IPS-18a (cell line): Measurements from ENCODE around the gene PRPF6.

ENCODE experiments used
- H3K27ac ChIP-seq: one replicate; pipeline ENCODE4 v1.5.1; 2013; ENCODE audit warnings: low read length
- H3K27me3 ChIP-seq: one replicate; pipeline ENCODE4 v1.6.1; 2013; ENCODE audit warnings: mild to moderate bottlenecking, low read length; ENCODE audit not compliant: control insufficient read depth, insufficient read depth
- H3K36me3 ChIP-seq: one replicate; pipeline ENCODE4 v1.6.1; 2013; ENCODE audit warnings: low read depth, low read length; ENCODE audit not compliant: control insufficient read depth
- H3K4me1 ChIP-seq: one replicate; pipeline ENCODE4 v1.6.1; 2013; ENCODE audit warnings: low read depth, low read length; ENCODE audit not compliant: control insufficient read depth
- H3K4me3 ChIP-seq: one replicate; pipeline ENCODE4 v1.5.1; 2013; ENCODE audit warnings: low read length
- H3K9ac ChIP-seq: one replicate; pipeline ENCODE4 v1.6.1; 2013; ENCODE audit warnings: mild to moderate bottlenecking, low read length, moderate library complexity
- H3K9me3 ChIP-seq: one replicate; pipeline ENCODE4 v1.6.1; 2013; ENCODE audit warnings: low read depth, low read length; ENCODE audit not compliant: control insufficient read depth

PRPF6 gene

DNA sequence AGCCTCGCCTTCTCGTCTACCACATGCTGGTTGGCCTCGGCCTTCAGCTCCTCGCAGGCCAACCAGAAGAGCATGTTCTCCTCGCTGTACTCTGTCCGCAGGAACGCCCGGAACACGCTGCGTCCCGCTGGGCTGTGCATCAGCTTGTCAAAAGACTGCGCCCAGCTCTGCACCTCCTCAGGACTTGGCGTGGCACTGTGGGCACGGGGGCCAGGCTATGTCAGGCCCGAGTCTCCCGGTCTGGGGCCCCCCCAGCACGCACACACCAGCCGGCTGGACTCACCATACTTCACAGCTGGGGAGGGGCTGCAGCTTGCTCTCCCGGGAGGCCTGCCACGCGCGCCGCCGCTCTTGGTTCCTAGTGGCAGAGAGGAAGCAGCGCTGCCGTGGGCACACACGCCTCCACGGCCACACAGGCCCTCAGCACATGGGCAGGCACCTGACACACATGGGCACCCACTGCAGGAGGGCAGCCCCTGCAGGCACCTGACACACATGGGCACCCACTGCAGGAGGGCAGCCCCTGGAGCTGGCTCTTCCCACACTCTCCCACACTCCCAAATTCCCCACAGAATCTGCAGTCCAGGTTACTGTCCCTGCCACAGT is 93.4 kb downstream of the PRPF6 start:
- H3K9ac ChIP-seq, result no peak overlapping the region
- no peaks in the 10 kb centered on the region for H3K36me3 ChIP-seq

GRCh38 chr20:64074963-64075362 is 94.0 kb downstream of the PRPF6 start:
- H3K4me3 ChIP-seq, result no peak overlapping the region
- no peaks in the 10 kb centered on the region for H3K36me3 ChIP-seq
- H3K27me3 ChIP-seq, result peaks cover under 1% of the 10 kb centered on the region
- no peaks in the 10 kb centered on the region for H3K9me3 ChIP-seq
- H3K9ac ChIP-seq, result no peak overlapping the region
- peaks cover 6% of the 10 kb centered on the region for H3K4me1 ChIP-seq
- no peak overlapping the region for H3K27ac ChIP-seq

More for the DNA sequence above, 93.4 kb downstream of the PRPF6 start:
- Histone ChIP-seq H3K9me3 (no peaks in the 10 kb centered on the region), H3K27me3 (no peaks in the 10 kb centered on the region), H3K27ac (no peak overlapping the region), H3K4me3 (no peak overlapping the region), H3K4me1 (peaks cover 6% of the 10 kb centered on the region)

DNA sequence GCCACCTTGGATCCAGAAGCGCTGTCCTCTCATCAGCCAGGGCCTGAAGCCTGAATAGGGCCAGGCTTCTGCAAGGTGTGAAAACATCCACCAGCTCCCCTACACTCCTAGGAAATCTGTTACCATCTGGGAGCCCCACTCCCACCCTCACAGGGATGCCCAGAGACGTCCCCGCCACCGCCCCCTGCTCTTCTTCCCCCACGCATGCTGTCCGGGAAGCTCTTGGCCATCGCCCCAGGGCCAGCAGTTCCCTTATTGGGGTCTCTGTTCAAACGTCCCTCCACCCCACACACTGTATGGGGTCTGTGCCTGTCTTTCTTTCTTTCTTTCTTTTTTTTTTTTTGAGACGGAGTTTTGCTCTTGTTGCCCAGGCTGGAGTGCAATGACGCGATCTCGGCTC is 94.6 kb downstream of the PRPF6 start:
- Histone ChIP-seq H3K27ac (no peak overlapping the region), H3K27me3 (peaks cover 6% of the 10 kb centered on the region), H3K4me3 (no peak overlapping the region), H3K9ac (no peak overlapping the region), H3K9me3 (no peaks in the 10 kb centered on the region), H3K36me3 (no peaks in the 10 kb centered on the region), H3K4me1 (peaks cover 6% of the 10 kb centered on the region)

GRCh38 chr20:64076061-64076997 is 95.4 kb downstream of the PRPF6 start:
- H3K9ac ChIP-seq, result no peak overlapping the region
- no peaks in the 10 kb centered on the region for H3K9me3 ChIP-seq
- H3K27ac ChIP-seq, result no peak overlapping the region
- peaks cover 6% of the 10 kb centered on the region for H3K4me1 ChIP-seq
- no peaks in the 10 kb centered on the region for H3K36me3 ChIP-seq
- no peak overlapping the region for H3K4me3 ChIP-seq
- H3K27me3 ChIP-seq, result peaks cover 14% of the 10 kb centered on the region

GRCh38 chr20:64077094-64077493 is 96.2 kb downstream of the PRPF6 start:
- Histone ChIP-seq H3K27ac (no peak overlapping the region), H3K36me3 (no peaks in the 10 kb centered on the region), H3K9me3 (no peaks in the 10 kb centered on the region), H3K4me3 (no peak overlapping the region), H3K27me3 (peaks cover 22% of the 10 kb centered on the region), H3K9ac (no peak overlapping the region), H3K4me1 (peaks cover 6% of the 10 kb centered on the region)

GRCh38 chr20:64077541-64077875 is 96.6 kb downstream of the PRPF6 start:
- H3K36me3 ChIP-seq, result no peaks in the 10 kb centered on the region
- H3K9ac ChIP-seq, result no peak overlapping the region
- no peak overlapping the region for H3K4me3 ChIP-seq
- H3K27ac ChIP-seq, result no peak overlapping the region
- peaks cover 26% of the 10 kb centered on the region for H3K27me3 ChIP-seq
- peaks cover 6% of the 10 kb centered on the region for H3K4me1 ChIP-seq
- H3K9me3 ChIP-seq, result no peaks in the 10 kb centered on the region

DNA sequence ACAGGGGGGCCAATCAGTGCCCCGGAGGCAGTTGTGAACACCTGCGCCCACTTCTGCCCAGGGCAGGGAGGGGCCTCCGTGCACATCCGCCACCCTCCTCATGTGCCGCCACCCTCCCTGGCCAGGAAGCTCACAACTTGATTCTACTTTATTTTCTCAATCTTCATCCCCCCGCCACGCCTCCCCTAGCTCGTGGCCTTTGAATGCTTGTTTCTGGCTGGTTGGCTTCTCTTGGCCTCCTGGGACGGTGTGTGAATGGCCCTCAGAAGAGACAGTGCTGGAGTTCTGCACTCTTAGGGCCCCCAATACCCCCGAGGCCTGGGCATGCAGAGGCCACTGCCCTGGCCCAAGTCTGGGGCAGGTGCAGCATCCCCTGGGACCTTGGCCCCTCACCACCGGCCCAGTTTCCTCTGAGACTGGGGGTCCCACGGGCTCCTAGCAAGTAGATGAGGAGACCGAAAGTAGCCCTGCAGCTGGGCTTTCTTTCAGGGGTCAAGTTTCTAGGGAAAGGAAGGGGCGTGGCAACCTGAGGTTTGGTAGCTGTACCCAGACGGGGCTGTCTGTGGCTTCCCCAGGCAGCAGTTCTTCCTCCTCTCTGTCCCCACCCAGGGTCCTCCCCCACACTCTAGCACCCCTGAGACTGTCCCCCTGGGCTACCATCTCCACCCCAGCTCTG is 97.1 kb downstream of the PRPF6 start:
- Histone ChIP-seq H3K9ac (no peak overlapping the region), H3K4me3 (no peak overlapping the region), H3K4me1 (peaks cover 6% of the 10 kb centered on the region), H3K27me3 (peaks cover 31% of the 10 kb centered on the region), H3K36me3 (no peaks in the 10 kb centered on the region), H3K9me3 (no peaks in the 10 kb centered on the region), H3K27ac (no peak overlapping the region)

DNA sequence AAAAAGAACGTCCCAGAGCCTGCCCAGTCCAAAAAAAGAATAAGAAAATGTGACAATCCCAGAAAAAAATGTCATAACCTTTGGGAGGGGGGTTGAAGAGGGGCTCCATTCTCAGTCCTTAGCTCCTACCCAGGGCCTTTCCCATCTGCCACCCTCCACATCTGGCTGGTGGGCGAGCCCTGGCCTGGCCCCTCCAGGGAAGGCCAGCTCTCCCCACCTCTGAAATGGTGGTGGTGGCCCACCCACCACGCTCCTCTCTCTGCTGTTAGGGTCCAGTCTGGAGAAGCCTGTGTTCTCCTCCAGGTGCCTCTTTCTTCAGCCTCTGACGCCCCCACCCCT is 98.0 kb downstream of the PRPF6 start:
- Histone ChIP-seq H3K4me3 (peak overlapping the region; percentile 66), H3K27me3 (peaks cover 37% of the 10 kb centered on the region), H3K36me3 (no peaks in the 10 kb centered on the region), H3K4me1 (peaks cover 6% of the 10 kb centered on the region), H3K9ac (peak overlapping the region; percentile 53), H3K9me3 (no peaks in the 10 kb centered on the region), H3K27ac (no peak overlapping the region)

DNA sequence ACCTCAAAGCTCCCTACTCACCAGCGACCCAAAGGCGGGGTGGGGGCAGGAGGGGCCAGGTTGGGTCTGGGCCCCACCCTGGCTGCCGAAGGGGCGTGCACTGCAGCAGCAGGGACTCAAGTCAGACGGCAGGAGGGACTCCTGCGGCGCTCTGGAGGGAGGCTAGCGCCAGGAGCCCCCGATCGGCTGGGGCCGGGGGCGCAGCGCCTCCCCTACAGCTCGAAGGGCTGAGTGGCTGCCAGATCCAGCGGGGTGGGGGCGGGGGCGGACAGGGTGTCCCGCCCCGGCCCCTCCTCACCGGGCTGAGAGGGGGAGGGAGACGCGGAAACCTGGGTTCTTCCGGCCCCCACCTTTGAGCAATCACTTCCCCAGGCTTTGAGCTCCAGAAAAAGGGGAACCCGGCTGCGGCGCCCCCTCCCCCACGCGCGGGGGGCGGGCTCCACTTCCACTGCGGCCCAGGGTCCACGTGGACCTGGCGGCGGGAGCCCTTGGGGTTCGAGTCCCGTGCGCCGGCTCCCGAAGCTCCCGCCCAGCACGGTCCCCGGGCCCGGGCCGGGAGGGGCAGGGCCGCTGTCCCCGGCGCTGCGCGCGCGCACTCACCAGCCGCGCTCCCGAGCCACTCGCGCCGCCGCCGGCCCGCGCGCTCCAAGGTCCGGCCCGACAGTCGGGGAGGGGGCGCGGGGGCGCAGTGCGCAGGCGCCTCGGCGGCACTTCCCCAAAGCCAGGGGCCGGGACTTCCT is 98.5 kb downstream of the PRPF6 start, which contains the start of gene RGS19:
Gene RGS19, minus strand, starts transcription at position 246 of the 740 bp plus-strand sequence. CDS start 2,632 bp downstream, outside the sequence.
- H3K4me1 ChIP-seq, result peaks cover 8% of the 10 kb centered on the region
- peaks cover 42% of the 10 kb centered on the region for H3K27me3 ChIP-seq
- peak within 1 kb of the TSS; percentile 66 for H3K4me3 ChIP-seq
- peak within 1 kb of the TSS; percentile 53 for H3K9ac ChIP-seq
- H3K9me3 ChIP-seq, result no peaks in the 10 kb centered on the region
- H3K36me3 ChIP-seq, result no peaks in the 10 kb centered on the region
- H3K27ac ChIP-seq, result no peak within 1 kb of the TSS

DNA sequence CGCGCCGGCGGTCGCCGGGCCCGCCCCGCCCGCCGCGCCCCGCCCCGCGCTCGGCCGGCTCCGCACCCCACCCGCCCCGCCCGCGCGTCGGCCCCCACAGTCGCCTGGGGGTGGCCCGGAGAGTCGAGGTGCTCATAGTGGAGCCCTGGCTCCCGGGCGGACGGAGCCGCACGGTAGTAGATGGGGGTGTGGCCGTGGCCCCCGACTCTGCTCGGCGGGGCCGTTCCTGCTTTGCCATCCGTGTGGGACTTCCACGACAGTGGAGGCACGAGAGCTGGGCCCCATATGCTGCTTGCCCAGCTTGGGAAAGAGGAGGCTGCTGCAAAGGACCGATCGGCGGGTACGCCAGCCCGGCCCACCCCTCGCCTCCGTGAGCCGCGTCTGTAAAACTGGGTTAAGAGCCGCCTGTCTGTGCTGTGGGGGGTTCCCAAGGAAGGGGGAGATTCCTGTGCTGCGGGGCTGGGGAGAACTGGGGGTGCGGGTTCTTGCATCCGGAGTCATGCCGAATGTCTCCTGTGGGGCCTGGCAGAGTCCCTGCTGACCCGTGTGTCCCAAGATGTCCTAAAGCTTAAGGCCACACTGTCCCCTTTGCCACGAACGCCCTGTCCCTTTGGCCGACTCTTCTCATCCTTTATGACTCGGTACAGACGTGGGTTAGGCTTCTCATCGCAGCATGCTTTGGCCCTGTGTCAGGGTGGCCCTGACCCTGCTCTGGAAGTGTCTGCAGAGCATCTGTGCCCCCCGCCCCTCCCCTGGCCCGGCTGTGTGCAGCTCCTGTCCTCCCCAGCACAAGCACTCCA is 99.3 kb downstream of the PRPF6 start, which contains the start of gene OPRL1:
Gene OPRL1, plus strand, starts transcription at position 70 of the 800 bp plus-strand sequence. CDS start 12,639 bp downstream, outside the sequence.
- Histone ChIP-seq H3K4me3 (peak within 1 kb of the TSS; percentile 66), H3K27ac (no peak within 1 kb of the TSS), H3K27me3 (peaks cover 50% of the 10 kb centered on the region)

More for the DNA sequence above, 99.3 kb downstream of the PRPF6 start, which contains the start of gene OPRL1:
- Histone ChIP-seq H3K9me3 (no peaks in the 10 kb centered on the region), H3K4me1 (peaks cover 13% of the 10 kb centered on the region), H3K9ac (peak within 1 kb of the TSS; percentile 53), H3K36me3 (no peaks in the 10 kb centered on the region)
